Aorta (tissue), 5 donors: ENCODE measurements around the gene ZFHX3. TPM values are rescaled to one million over a fixed set of nuclear protein-coding genes. Genes with fewer than 3 reads are reported as not detected.
A peak's percentile ranks its signal among the peaks of the same experiment; 100 is the strongest.

ENCODE experiments used
- ATAC-seq: fragments of 200-7000 bp; cut with Tn5 transposase; one replicate; pipeline ENCODE4 v1.9.1; 2022; ENCODE audit warnings: moderate library complexity; ENCODE audit not compliant: low FRiP score
- DNase-seq, 2 donors: peaks; one replicate each; pipeline ENCODE4 v3.0.0-alpha.2; 2020
- H3K27ac ChIP-seq, 2 donors: one replicate each; pipeline ENCODE4 v1.5.1; 2013; ENCODE audit warnings: low read length in 2 of 2, mild to moderate bottlenecking in 2 of 2, moderate library complexity in 2 of 2, control low read depth in 1 of 2, inconsistent platforms in 1 of 2, low read depth in 1 of 2
- H3K27me3 ChIP-seq, 2 donors: one replicate each; pipeline ENCODE4 v1.6.1; 2013; ENCODE audit warnings: control low read depth in 1 of 2, low read length in 1 of 2, mild to moderate bottlenecking in 1 of 2, moderate library complexity in 1 of 2; ENCODE audit not compliant: insufficient read depth in 2 of 2, control insufficient read depth in 1 of 2
- H3K36me3 ChIP-seq, 2 donors: one replicate each; pipeline ENCODE4 v1.6.1; 2013; ENCODE audit warnings: control low read depth in 1 of 2, low read length in 1 of 2, mild to moderate bottlenecking in 1 of 2; ENCODE audit not compliant: insufficient read depth in 2 of 2, control insufficient read depth in 1 of 2
- H3K4me1 ChIP-seq, 2 donors: one replicate each; pipeline ENCODE4 v1.6.1; 2013; ENCODE audit warnings: low read length in 2 of 2, control low read depth in 1 of 2, mild to moderate bottlenecking in 1 of 2, moderate library complexity in 1 of 2; ENCODE audit not compliant: insufficient read depth in 2 of 2, control insufficient read depth in 1 of 2
- H3K4me3 ChIP-seq, 2 donors: one replicate each; pipeline ENCODE4 v1.5.1; 2013; ENCODE audit warnings: low read length in 2 of 2, control low read depth in 1 of 2, mild to moderate bottlenecking in 1 of 2
- H3K9me3 ChIP-seq: one replicate; pipeline ENCODE4 v1.6.1; 2013; ENCODE audit warnings: mild to moderate bottlenecking, low read length; ENCODE audit not compliant: control insufficient read depth
- WGBS, 2 donors: extraction: QIAGEN DNeasy Blood & Tissue Kit; methylation state at CpG; one replicate each; pipeline ENCODE4 v1.1.7; 2013; 5-methylcytosine and 5-hydroxymethylcytosine counted together
- intact Hi-C, 2 donors: fragments of 100-400 bp; cut with DNase I; formaldehyde crosslinking; loops; one replicate each; pipeline versions ENCODE4 v1.14.2 to v1.15.0; 2022
- polyA plus RNA-seq, 2 donors: library from polyadenylated mRNA; stranded (reverse); fragments of 200-250 nt; gene quantifications; one replicate each; pipeline ENCODE4 v1.2.3, GENCODE V29; 2013
- total RNA-seq, 2 donors: library from RNA; stranded (reverse); fragmentation: NEBNext Ultra II Directional; extraction: Animal tissue kit (Norgen Biotek cat#: 25700); gene quantifications; one replicate each; pipeline ENCODE4 v1.2.1, GENCODE V29; 2021
- donor health status: healthy with polysubstance abuse.
- donor health status: Bipolar disorder and iron deficiency.
- donor health status: DM: no; HTN: no; CAD: no.
- donor health status: DM: no; HTN: no; CAD: no.
- donor health status: DM: yes; HTN: yes; CAD: no.

ZFHX3 gene
- total and polyA plus RNA-seq, 4 donors: 4.3 to 96.9 (median 37.7) TPM

GRCh38 chr16:72854267-72854959 lies 193.5 kb downstream of the ZFHX3 start:
- no peaks in the 10 kb centered on the region for H3K27me3 ChIP-seq
- H3K27ac ChIP-seq: peak overlapping the region in 1 of 2 donors; percentile 43
- DNase-seq (no peak), ATAC-seq (no peak)
- H3K4me3 ChIP-seq: no peak overlapping the region
- no peaks in the 10 kb centered on the region for H3K36me3 ChIP-seq
- H3K4me1 ChIP-seq: peaks cover 7% of the 10 kb centered on the region in 2 donors
- intact Hi-C loops: no loop called here
- 54 to 58% methylated on average over 11 of the region's 11 CpGs for WGBS, 2 donors
- no peaks in the 10 kb centered on the region for H3K9me3 ChIP-seq

GRCh38 chr16:72853575-72854266 lies 194.2 kb downstream of the ZFHX3 start:
- intact Hi-C loops: no loop called here
- no peaks in the 10 kb centered on the region for H3K9me3 ChIP-seq
- no peak for ATAC-seq
- no peak overlapping the region for H3K4me3 ChIP-seq
- no peaks in the 10 kb centered on the region for H3K27me3 ChIP-seq
- H3K27ac ChIP-seq: peak overlapping the region in 1 of 2 donors; percentile 43
- no peak for DNase-seq
- no peaks in the 10 kb centered on the region for H3K36me3 ChIP-seq
- 62 to 71% methylated on average over 4 of the region's 4 CpGs for WGBS, 2 donors
- peaks cover 7 to 9% of the 10 kb centered on the region in 2 donors for H3K4me1 ChIP-seq

- intact Hi-C loops: no loop called here
- no peaks in the 10 kb centered on the region for H3K36me3 ChIP-seq
- H3K9me3 ChIP-seq: no peaks in the 10 kb centered on the region
- no peaks in the 10 kb centered on the region for H3K27me3 ChIP-seq
- ATAC-seq (no peak), DNase-seq (no peak)
- H3K4me3 ChIP-seq: no peak overlapping the region
- 96 to 100% methylated on average over 1 of the region's 1 CpG for WGBS, 2 donors
- H3K27ac ChIP-seq: peak overlapping the region in 1 of 2 donors; percentile 80
- H3K4me1 ChIP-seq: peaks cover 2 to 9% of the 10 kb centered on the region in 2 donors
Measured at GRCh38 chr16:72852421-72852820, 195.5 kb downstream of the ZFHX3 start.

- peak; percentile 73 for ATAC-seq
- Histone ChIP-seq H3K27me3 (no peaks in the 10 kb centered on the region), H3K9me3 (no peaks in the 10 kb centered on the region), H3K4me1 (peaks cover 7 to 9% of the 10 kb centered on the region in 2 donors), H3K4me3 (no peak overlapping the region), H3K36me3 (no peaks in the 10 kb centered on the region), H3K27ac (peak overlapping the region; percentile 93 to 100)
- intact Hi-C loops: no loop called here
- WGBS, 2 donors: 4 to 7% methylated on average over 6 of the region's 6 CpGs
- DNase-seq: peak; percentile 78 to 90
Measured at GRCh38 chr16:72850853-72851252, 197.1 kb downstream of the ZFHX3 start.

- no peaks in the 10 kb centered on the region for H3K9me3 ChIP-seq
- H3K4me1 ChIP-seq: peaks cover 7 to 9% of the 10 kb centered on the region in 2 donors
- no peaks in the 10 kb centered on the region for H3K27me3 ChIP-seq
- ATAC-seq (no peak), DNase-seq (no peak)
- intact Hi-C loops: no loop called here
- H3K4me3 ChIP-seq: no peak overlapping the region
- WGBS, 2 donors: 47 to 48% methylated on average over 4 of the region's 4 CpGs
- H3K36me3 ChIP-seq: no peaks in the 10 kb centered on the region
- peak overlapping the region; percentile 80 to 87 for H3K27ac ChIP-seq
Measured at GRCh38 chr16:72850021-72850420, 197.9 kb downstream of the ZFHX3 start.

GRCh38 chr16:72848759-72849664 lies 198.9 kb downstream of the ZFHX3 start:
- peak; percentile 95 to 99 for DNase-seq
- Histone ChIP-seq H3K36me3 (no peaks in the 10 kb centered on the region), H3K4me3 (no peak overlapping the region), H3K27me3 (no peaks in the 10 kb centered on the region), H3K27ac (peak overlapping the region; percentile 86 to 87), H3K4me1 (peaks cover 6 to 9% of the 10 kb centered on the region in 2 donors), H3K9me3 (no peaks in the 10 kb centered on the region)
- intact Hi-C loops: loop anchor here (2.0 to 10.0 kb wide), 7 partner anchors 62 to 326 kb away; no protein-coding TSS in a partner anchor
- peak; percentile 86 for ATAC-seq
- 7 to 8% methylated on average over 24 of the region's 24 CpGs for WGBS, 2 donors

GRCh38 chr16:72848028-72848400 lies 199.9 kb downstream of the ZFHX3 start:
- ATAC-seq (no peak), DNase-seq (no peak)
- intact Hi-C loops: loop anchor here (2.0 to 10.0 kb wide), 7 partner anchors 61 to 327 kb away; no protein-coding TSS in a partner anchor
- Histone ChIP-seq H3K9me3 (no peaks in the 10 kb centered on the region), H3K27me3 (no peaks in the 10 kb centered on the region), H3K36me3 (no peaks in the 10 kb centered on the region), H3K27ac (peak overlapping the region; percentile 86 to 87), H3K4me3 (no peak overlapping the region), H3K4me1 (peaks cover 6 to 12% of the 10 kb centered on the region in 2 donors)
- WGBS, 2 donors: 57 to 60% methylated on average over 9 of the region's 9 CpGs
